NCI-H460 (cell line): ENCODE results near the gene PLBD1. TPM values are rescaled to one million over a fixed set of nuclear protein-coding genes. Genes with fewer than 3 reads are reported as not detected.

Experiments used
- DNase-seq: peaks from one replicate; pipeline ENCODE4 v3.0.0-alpha.2; 2016; ENCODE audit warnings: low read depth; ENCODE audit errors: extremely low read depth
- polyA plus RNA-seq: library from polyadenylated mRNA; depleted of rRNA; stranded (reverse); fragments of >200 nt; gene quantifications from 2 replicates; pipeline ENCODE4 v1.2.3, GENCODE V29; 2014; cell fraction: nucleus; rRNA removed
- total RNA-seq: library from RNA; depleted of rRNA; stranded (reverse); fragments of >200 nt; shearing (Covaris generic); gene quantifications from 2 replicates; pipeline ENCODE4 v1.2.3, GENCODE V29; 2014; rRNA removed

PLBD1 gene
- 0.37 TPM in 1 of 2 replicates, not detected in the other for total RNA-seq
- 0.07 TPM in 1 of 2 replicates, not detected in the other for polyA plus RNA-seq

GRCh38 chr12:14567351-14568162 lies at the start of gene PLBD1:
PLBD1 (minus strand) TSS chr12:14567883; CDS start chr12:14567696, 187 bp downstream.
- DNase-seq, result no peak

- no peak for DNase-seq
These were observed 47.0 kb upstream of the PLBD1 start for GRCh38 chr12:14614704-14615121.

GRCh38 chr12:14613718-14614117 lies 46.0 kb upstream of the PLBD1 start:
- no peak for DNase-seq

GRCh38 chr12:14612898-14613445 lies 45.3 kb upstream of the PLBD1 start:
- DNase-seq, result no peak

GRCh38 chr12:14612250-14612649 lies 44.6 kb upstream of the PLBD1 start:
- DNase-seq, result no peak

GRCh38 chr12:14611640-14612203 lies 44.0 kb upstream of the PLBD1 start:
- DNase-seq, result no peak

- no peak for DNase-seq
These were observed 39.9 kb upstream of the PLBD1 start for GRCh38 chr12:14607568-14607967.

GRCh38 chr12:14605401-14605989 lies 37.8 kb upstream of the PLBD1 start:
- DNase-seq, result no peak

GRCh38 chr12:14601692-14602478 lies 34.2 kb upstream of the PLBD1 start:
- no peak for DNase-seq

GRCh38 chr12:14597480-14597879 lies 29.8 kb upstream of the PLBD1 start:
- no peak for DNase-seq

GRCh38 chr12:14591719-14592118 lies 24.0 kb upstream of the PLBD1 start:
- no peak for DNase-seq

GRCh38 chr12:14589169-14590004 lies 21.7 kb upstream of the PLBD1 start:
- DNase-seq, result no peak

GRCh38 chr12:14588571-14588970 lies 20.9 kb upstream of the PLBD1 start:
- DNase-seq, result no peak

- DNase-seq, result no peak
These were observed 11.0 kb upstream of the PLBD1 start for GRCh38 chr12:14578646-14579045.

GRCh38 chr12:14577344-14577743 lies 9.7 kb upstream of the PLBD1 start:
- no peak for DNase-seq

GRCh38 chr12:14576896-14577295 lies 9.2 kb upstream of the PLBD1 start:
- DNase-seq, result no peak

GRCh38 chr12:14575585-14575984 lies 7.9 kb upstream of the PLBD1 start:
- DNase-seq, result no peak

GRCh38 chr12:14573118-14573517 lies 5.4 kb upstream of the PLBD1 start:
- DNase-seq, result no peak

GRCh38 chr12:14572401-14572800 lies 4.7 kb upstream of the PLBD1 start:
- DNase-seq, result no peak

GRCh38 chr12:14571779-14572178 lies 4.1 kb upstream of the PLBD1 start:
- DNase-seq, result no peak
